Hematopoietic multipotent progenitor cell treated with erythropoietin and hydrocortisone succinate and interleukin-3 and kit ligand, for 17 days (in vitro differentiated cells): Measurements from ENCODE around the gene KRTAP5-4.

Experiments
- DNase-seq: peaks from one replicate; pipeline ENCODE4 v3.0.0-alpha.2; 2015; ENCODE audit warnings: low spot score

Gene KRTAP5-4

GRCh38 chr11:1572197-1573076 lies 49.5 kb downstream of the KRTAP5-4 start, which contains the start of gene DUSP8:
TSS of gene DUSP8 (minus strand) at chr11:1572271. CDS start at chr11:1565826, 6,445 bp downstream.
- DNase-seq: peak; percentile 56

DNA sequence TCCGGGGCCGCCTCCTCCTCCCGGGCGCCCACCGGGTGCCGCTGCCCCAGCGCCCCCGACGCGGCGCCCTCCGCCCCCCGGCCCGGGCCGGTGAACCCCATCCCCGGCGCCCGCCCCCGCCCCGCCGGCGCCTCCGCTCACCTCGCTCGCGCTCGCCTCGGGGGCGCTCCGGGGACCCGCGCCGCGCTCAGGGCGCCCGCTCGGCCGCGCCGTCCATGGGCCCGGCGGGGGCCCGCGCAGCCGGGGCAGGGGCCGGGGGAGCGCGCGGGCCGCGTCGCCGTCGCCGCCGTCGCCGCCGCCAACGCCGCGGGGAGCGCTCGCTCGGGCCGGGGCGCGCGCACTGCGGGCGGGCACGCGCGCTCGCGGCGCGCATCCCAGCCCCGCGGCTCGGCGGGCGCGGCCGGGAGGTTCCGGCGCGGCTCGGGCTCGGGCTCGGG lies 50.2 kb downstream of the KRTAP5-4 start:
- DNase-seq: no peak
